ENCODE data around the gene KRT8. TPM values are rescaled to one million over a fixed set of nuclear protein-coding genes. Genes with fewer than 3 reads are reported as not detected.

KRT8 gene
- total RNA-seq, 1 donor from 2014 or later = 15.7 TPM

- no peak for DNase-seq (ENCODE audit: low spot score)
- H3K9me3 Mint-ChIP-seq (ENCODE audit: low read depth) = no peaks in the 10 kb centered on the region
These were observed 4.5 kb downstream of the KRT8 start for GRCh38 chr12:52900166-52900895.

GRCh38 chr12:52899338-52900035 is 5.4 kb downstream of the KRT8 start:
- peaks cover 28% of the 10 kb centered on the region for H3K4me1 Mint-ChIP-seq (ENCODE audit: low read depth)
- no peak for TF ChIP-seq CTCF (IDR thresholded peaks at IDR 0.05)
- no peak for DNase-seq (ENCODE audit: low spot score)

More at GRCh38 chr12:52900166-52900895, 4.5 kb downstream of the KRT8 start:
- peaks cover 1% of the 10 kb centered on the region for H3K36me3 Mint-ChIP-seq (ENCODE audit: low read depth)
- H3K4me1 Mint-ChIP-seq (ENCODE audit: low read depth) = peaks cover 23% of the 10 kb centered on the region
- no peak overlapping the region for H3K4me3 Mint-ChIP-seq (ENCODE audit: unreplicated experiment)
- H3K27ac Mint-ChIP-seq (ENCODE audit: unreplicated experiment) = no peak overlapping the region
- H3K27me3 Mint-ChIP-seq (ENCODE audit: low read depth) = no peaks in the 10 kb centered on the region
- no peak for TF ChIP-seq CTCF (IDR thresholded peaks at IDR 0.05)

GRCh38 chr12:52896190-52897100 is 8.4 kb downstream of the KRT8 start:
- Mint-ChIP-seq H3K27ac (ENCODE audit: unreplicated experiment) (no peak overlapping the region), H3K27me3 (ENCODE audit: low read depth) (no peaks in the 10 kb centered on the region), H3K4me3 (ENCODE audit: unreplicated experiment) (no peak overlapping the region), H3K4me1 (ENCODE audit: low read depth) (peaks cover 19% of the 10 kb centered on the region), H3K9me3 (ENCODE audit: low read depth) (no peaks in the 10 kb centered on the region), H3K36me3 (ENCODE audit: low read depth) (peaks cover 1% of the 10 kb centered on the region)
- TF ChIP-seq CTCF (IDR thresholded peaks at IDR 0.05) = no peak
- DNase-seq (ENCODE audit: low spot score) = no peak

More at GRCh38 chr12:52899338-52900035, 5.4 kb downstream of the KRT8 start:
- Mint-ChIP-seq H3K27me3 (ENCODE audit: low read depth) (no peaks in the 10 kb centered on the region), H3K36me3 (ENCODE audit: low read depth) (peaks cover 1% of the 10 kb centered on the region), H3K9me3 (ENCODE audit: low read depth) (no peaks in the 10 kb centered on the region), H3K4me3 (ENCODE audit: unreplicated experiment) (no peak overlapping the region), H3K27ac (ENCODE audit: unreplicated experiment) (no peak overlapping the region)

- Mint-ChIP-seq H3K36me3 (ENCODE audit: low read depth) (peaks cover under 1% of the 10 kb centered on the region), H3K9me3 (ENCODE audit: low read depth) (no peaks in the 10 kb centered on the region), H3K27me3 (ENCODE audit: low read depth) (no peaks in the 10 kb centered on the region), H3K4me3 (ENCODE audit: unreplicated experiment) (no peak overlapping the region), H3K4me1 (ENCODE audit: low read depth) (peaks cover 19% of the 10 kb centered on the region), H3K27ac (ENCODE audit: unreplicated experiment) (no peak overlapping the region)
- no peak for TF ChIP-seq CTCF (IDR thresholded peaks at IDR 0.05)
- no peak for DNase-seq (ENCODE audit: low spot score)
These were observed 9.1 kb downstream of the KRT8 start for GRCh38 chr12:52895726-52896189.

GRCh38 chr12:52892974-52893373 is 11.9 kb downstream of the KRT8 start:
- Mint-ChIP-seq H3K27ac (ENCODE audit: unreplicated experiment) (no peak overlapping the region), H3K27me3 (ENCODE audit: low read depth) (no peaks in the 10 kb centered on the region), H3K9me3 (ENCODE audit: low read depth) (no peaks in the 10 kb centered on the region), H3K4me3 (ENCODE audit: unreplicated experiment) (no peak overlapping the region), H3K36me3 (ENCODE audit: low read depth) (no peaks in the 10 kb centered on the region), H3K4me1 (ENCODE audit: low read depth) (peaks cover 21% of the 10 kb centered on the region)
- no peak for DNase-seq (ENCODE audit: low spot score)
- no peak for TF ChIP-seq CTCF (IDR thresholded peaks at IDR 0.05)

Measured in chondrocyte (in vitro differentiated cells).